H9 (cell line): ENCODE data around the gene OR2T1. TPM values are rescaled to one million over a fixed set of nuclear protein-coding genes. Genes with fewer than 3 reads are reported as not detected.

Experiments used
- DNase-seq: peaks from one replicate; pipeline ENCODE4 v3.0.0-alpha.2; 2017
- H2AFZ ChIP-seq: one replicate; pipeline ENCODE4 v1.6.1; 2013; ENCODE audit warnings: mild to moderate bottlenecking, low read length, control low read depth, moderate library complexity
- H2AK5ac ChIP-seq: 2 replicates; pipeline ENCODE4 v1.6.1; 2013; ENCODE audit warnings: low read length, control low read depth, mixed read lengths; ENCODE audit not compliant: insufficient read length
- H2BK120ac ChIP-seq: one replicate; pipeline ENCODE4 v1.6.1; 2013; ENCODE audit warnings: low read depth, mild to moderate bottlenecking, low read length, control low read depth, inconsistent platforms; ENCODE audit not compliant: poor library complexity, severe bottlenecking
- H2BK12ac ChIP-seq: 2 replicates; pipeline ENCODE4 v1.6.1; 2013; ENCODE audit warnings: low read length, control low read depth, mixed read lengths, low read depth; ENCODE audit not compliant: insufficient read length
- H2BK15ac ChIP-seq: 2 replicates; pipeline ENCODE4 v1.6.1; 2013; ENCODE audit warnings: low read depth, low read length, control low read depth
- H2BK20ac ChIP-seq: one replicate; pipeline ENCODE4 v1.6.1; 2013; ENCODE audit warnings: low read depth, mild to moderate bottlenecking, low read length, control low read depth, inconsistent platforms; ENCODE audit not compliant: poor library complexity, severe bottlenecking
- H2BK5ac ChIP-seq: 2 replicates; pipeline ENCODE4 v1.6.1; 2013; ENCODE audit warnings: low read length, control low read depth, mixed read lengths; ENCODE audit not compliant: insufficient read length
- H3K14ac ChIP-seq: 2 replicates; pipeline ENCODE4 v1.6.1; 2013; ENCODE audit warnings: low read length, control low read depth; ENCODE audit not compliant: insufficient read depth
- H3K18ac ChIP-seq: 2 replicates; pipeline ENCODE4 v1.6.1; 2013; ENCODE audit warnings: low read depth, mild to moderate bottlenecking, mixed read lengths, low read length, control low read depth; ENCODE audit not compliant: insufficient read length
- H3K23ac ChIP-seq: 2 replicates; pipeline ENCODE4 v1.6.1; 2013; ENCODE audit warnings: low read length, control low read depth, mixed read lengths, low read depth; ENCODE audit not compliant: insufficient read length
- H3K23me2 ChIP-seq: 2 replicates; pipeline ENCODE4 v1.6.1; 2013; ENCODE audit warnings: low read depth, mild to moderate bottlenecking, mixed read lengths, low read length, control low read depth; ENCODE audit not compliant: insufficient read length, poor library complexity, severe bottlenecking
- H3K27ac ChIP-seq: 2 replicates; pipeline ENCODE4 v1.5.1; 2013; ENCODE audit warnings: low read length, control low read depth, mixed read lengths, low read depth; ENCODE audit not compliant: insufficient read length
- H3K27me3 ChIP-seq: 2 replicates; pipeline ENCODE4 v1.6.1; 2013; ENCODE audit warnings: low read length, control low read depth, inconsistent platforms; ENCODE audit not compliant: insufficient read depth
- H3K4ac ChIP-seq: 2 replicates; pipeline ENCODE4 v1.6.1; 2013; ENCODE audit warnings: low read depth, mild to moderate bottlenecking, control low read depth, inconsistent platforms, low read length, moderate library complexity
- H3K4me1 ChIP-seq: 2 replicates; pipeline ENCODE4 v1.6.1; 2013; ENCODE audit warnings: low read length, control low read depth, inconsistent platforms; ENCODE audit not compliant: insufficient read depth
- H3K4me2 ChIP-seq: 2 replicates; pipeline ENCODE4 v1.6.1; 2013; ENCODE audit warnings: low read length, control low read depth, mixed read lengths; ENCODE audit not compliant: insufficient read length, insufficient read depth
- H3K56ac ChIP-seq: 2 replicates; pipeline ENCODE4 v1.6.1; 2013; ENCODE audit warnings: low read depth, mild to moderate bottlenecking, mixed read lengths, low read length, control low read depth; ENCODE audit not compliant: insufficient read length
- H3K79me1 ChIP-seq: 2 replicates; pipeline ENCODE4 v1.6.1; 2013; ENCODE audit warnings: low read depth, mild to moderate bottlenecking, moderate library complexity, low read length, control low read depth, inconsistent platforms; ENCODE audit not compliant: insufficient read depth, poor library complexity, severe bottlenecking
- H3K79me2 ChIP-seq: 2 replicates; pipeline ENCODE4 v1.6.1; 2013; ENCODE audit warnings: low read length, control low read depth, inconsistent platforms; ENCODE audit not compliant: insufficient read depth
- H3K9ac ChIP-seq: 2 replicates; pipeline ENCODE4 v1.6.1; 2013; ENCODE audit warnings: low read length, control low read depth, mixed read lengths; ENCODE audit not compliant: insufficient read length; ENCODE audit errors: extremely low read depth
- H3K9me3 ChIP-seq: one replicate; pipeline ENCODE4 v1.6.1; 2013; ENCODE audit warnings: low read depth, low read length, inconsistent platforms; ENCODE audit not compliant: control insufficient read depth
- H3T11ph ChIP-seq: one replicate; pipeline ENCODE4 v1.6.1; 2013; ENCODE audit warnings: mild to moderate bottlenecking, low read length, control low read depth, inconsistent platforms
- H4K20me1 ChIP-seq: one replicate; pipeline ENCODE4 v1.6.1; 2013; ENCODE audit not compliant: control insufficient read depth, insufficient read length, insufficient read depth
- H4K5ac ChIP-seq: 2 replicates; pipeline ENCODE4 v1.6.1; 2013; ENCODE audit warnings: low read depth, mild to moderate bottlenecking, mixed read lengths, low read length, control low read depth; ENCODE audit not compliant: insufficient read length
- H4K8ac ChIP-seq: replicated peaks from 2 replicates; pipeline ENCODE4 v1.6.1; 2013; ENCODE audit warnings: low read length, control low read depth, mixed read lengths, low read depth; ENCODE audit not compliant: insufficient read length
- H4K91ac ChIP-seq: 2 replicates; pipeline ENCODE4 v1.6.1; 2013; ENCODE audit warnings: low read depth, mild to moderate bottlenecking, moderate library complexity, mixed read lengths, low read length, control low read depth; ENCODE audit not compliant: insufficient read length
- H3K27ac Mint-ChIP-seq, 3 experiments: 2 replicates in 2 of 3; 3 replicates in 1 of 3; pipeline ENCODE4 v1.8.0; 2020 to 2021; ENCODE audit warnings: mixed read lengths in 3 of 3, mild to moderate bottlenecking in 1 of 3, moderate library complexity in 1 of 3
- H3K27me3 Mint-ChIP-seq: 2 replicates; pipeline ENCODE4 v1.8.0; 2021; ENCODE audit warnings: low read depth, mild to moderate bottlenecking, moderate library complexity, mixed read lengths
- H3K36me3 Mint-ChIP-seq, 3 experiments: 2 replicates in 2 of 3; 3 replicates in 1 of 3; pipeline ENCODE4 v1.8.0; 2020 to 2021; ENCODE audit warnings: low read depth in 3 of 3, mixed read lengths in 3 of 3; ENCODE audit not compliant: insufficient read depth in 1 of 3
- H3K4me1 Mint-ChIP-seq, 2 experiments: 2 replicates each; pipeline ENCODE4 v1.8.0; 2020; ENCODE audit warnings: mixed read lengths in 2 of 2
- H3K4me3 Mint-ChIP-seq, 2 experiments: 2 replicates in 1 of 2; 3 replicates in 1 of 2; pipeline ENCODE4 v1.8.0; 2020 to 2021; ENCODE audit warnings: mild to moderate bottlenecking in 2 of 2, mixed read lengths in 2 of 2, moderate library complexity in 1 of 2
- H3K9me3 Mint-ChIP-seq, 2 experiments: 2 replicates in 1 of 2; 3 replicates in 1 of 2; pipeline ENCODE4 v1.8.0; 2020; ENCODE audit warnings: mild to moderate bottlenecking in 2 of 2, mixed read lengths in 2 of 2, moderate library complexity in 1 of 2
- WGBS: extraction: QIAGEN DNeasy Blood & Tissue Kit; methylation state at CpG from one replicate; pipeline ENCODE4 v1.1.7; 2013; ENCODE audit warnings: missing lambda C conversion rate, low lambda C conversion rate, mixed read lengths; ENCODE audit not compliant: insufficient read length; ENCODE audit errors: extremely low coverage; 5-methylcytosine and 5-hydroxymethylcytosine counted together
- total RNA-seq: library from RNA; stranded (reverse); gene quantifications from 2 replicates; pipeline ENCODE4 v1.2.1, GENCODE V29; 2021
- TF ChIP-seq, protein P1 (sequence below): fragments of 200-600 bp; sonication (generic); conservative IDR thresholded peaks from 3 replicates; pipeline ENCODE4 v1.8.0; 2021; ENCODE audit warnings: antibody characterized with exemption, mild to moderate bottlenecking

OR2T1 gene
- total RNA-seq, 1 experiment from 2014 or later, result not detected

DNA sequence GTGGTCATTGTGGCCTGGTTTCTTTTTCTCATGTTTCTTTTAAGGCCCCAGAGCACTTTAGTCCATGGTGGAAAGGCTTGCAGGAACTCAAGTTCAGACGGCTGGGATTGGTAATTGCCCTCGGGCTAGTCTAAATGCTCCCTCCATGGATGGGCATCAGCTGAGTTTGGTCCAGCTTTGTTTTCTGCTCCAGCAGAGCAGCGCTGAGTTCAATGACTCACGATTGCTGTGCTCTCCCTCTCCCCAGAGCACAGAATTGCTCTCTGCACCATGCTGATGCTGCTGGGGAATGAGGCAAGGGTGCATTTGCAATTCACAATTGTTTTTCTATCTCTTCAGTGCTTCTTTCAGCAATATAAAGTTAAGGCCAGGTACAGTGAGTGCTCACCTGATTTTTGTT, 29.1 kb upstream of the OR2T1 start:
- Histone ChIP-seq H4K5ac (no peak overlapping the region), H3K79me2 (no peaks in the 10 kb centered on the region), H3K18ac (no peak overlapping the region), H3K79me1 (no peaks in the 10 kb centered on the region), H3K14ac (no peak overlapping the region), H2AFZ (no peak overlapping the region), H3K9me3 (peaks cover 87% of the 10 kb centered on the region), H3K27ac (no peak overlapping the region), H3K4ac (no peak overlapping the region), H2BK120ac (no peak overlapping the region), H2BK15ac (no peak overlapping the region), H3K9ac (no peak overlapping the region), H3K4me1 (no peaks in the 10 kb centered on the region), H2AK5ac (no peak overlapping the region), H2BK20ac (no peak overlapping the region), H3K4me2 (no peak overlapping the region), H3K23ac (no peak overlapping the region), H3K56ac (no peak overlapping the region), H4K8ac (no peak overlapping the region), H3K27me3 (no peaks in the 10 kb centered on the region), H3T11ph (no peak overlapping the region), H4K91ac (no peak overlapping the region), H2BK5ac (no peak overlapping the region), H4K20me1 (no peaks in the 10 kb centered on the region), H2BK12ac (no peak overlapping the region), H3K23me2 (no peaks in the 10 kb centered on the region)
- no peak overlapping the region for H3K4me3 Mint-ChIP-seq
- WGBS, result no CpG with 5 or more reads among the region's 4 CpGs
- H3K27me3 Mint-ChIP-seq, result no peaks in the 10 kb centered on the region; the same call in 1 of the 2 replicates
- no peak overlapping the region for H3K27ac Mint-ChIP-seq
- TF ChIP-seq, protein P1, sequence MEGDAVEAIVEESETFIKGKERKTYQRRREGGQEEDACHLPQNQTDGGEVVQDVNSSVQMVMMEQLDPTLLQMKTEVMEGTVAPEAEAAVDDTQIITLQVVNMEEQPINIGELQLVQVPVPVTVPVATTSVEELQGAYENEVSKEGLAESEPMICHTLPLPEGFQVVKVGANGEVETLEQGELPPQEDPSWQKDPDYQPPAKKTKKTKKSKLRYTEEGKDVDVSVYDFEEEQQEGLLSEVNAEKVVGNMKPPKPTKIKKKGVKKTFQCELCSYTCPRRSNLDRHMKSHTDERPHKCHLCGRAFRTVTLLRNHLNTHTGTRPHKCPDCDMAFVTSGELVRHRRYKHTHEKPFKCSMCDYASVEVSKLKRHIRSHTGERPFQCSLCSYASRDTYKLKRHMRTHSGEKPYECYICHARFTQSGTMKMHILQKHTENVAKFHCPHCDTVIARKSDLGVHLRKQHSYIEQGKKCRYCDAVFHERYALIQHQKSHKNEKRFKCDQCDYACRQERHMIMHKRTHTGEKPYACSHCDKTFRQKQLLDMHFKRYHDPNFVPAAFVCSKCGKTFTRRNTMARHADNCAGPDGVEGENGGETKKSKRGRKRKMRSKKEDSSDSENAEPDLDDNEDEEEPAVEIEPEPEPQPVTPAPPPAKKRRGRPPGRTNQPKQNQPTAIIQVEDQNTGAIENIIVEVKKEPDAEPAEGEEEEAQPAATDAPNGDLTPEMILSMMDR, result no peak
- H3K9me3 Mint-ChIP-seq, result peaks cover 92 to 97% of the 10 kb centered on the region in 2 experiments
- no peak for DNase-seq
- H3K4me1 Mint-ChIP-seq, result no peaks in the 10 kb centered on the region
- H3K36me3 Mint-ChIP-seq, result peaks cover 3 to 29% (median 18%) of the 10 kb centered on the region in 3 experiments; a peak in 6 of 7 replicates
